GM12878 (cell line): ENCODE measurements around the gene GRIPAP1.

Source experiments
- BCL11A ChIP-seq: IDR thresholded peaks from 2 replicates; pipeline ENCODE4 v1.6.1; 2011; ENCODE audit warnings: low read depth, low read length
- BHLHE40 ChIP-seq, 2 experiments: fragments of 450-650 bp in 1 of 2; IDR thresholded peaks; 2 replicates each; pipeline ENCODE4 v1.6.1; 2011 to 2017; ENCODE audit warnings: low read depth in 2 of 2, borderline replicate concordance in 1 of 2, improper control_type of control experiment in 1 of 2, low read length in 1 of 2, mild to moderate bottlenecking in 1 of 2
- CTCF ChIP-seq, 3 experiments: IDR thresholded peaks in 2 of 3; conservative IDR thresholded peaks in 1 of 3; 2 replicates each; pipeline ENCODE4 v1.5.1; 2011; ENCODE audit warnings: low read depth in 3 of 3, low read length in 3 of 3, mild to moderate bottlenecking in 3 of 3, control low read depth in 2 of 3, moderate library complexity in 2 of 3, inconsistent platforms in 1 of 3, mixed read lengths in 1 of 3; ENCODE audit not compliant: control insufficient read depth in 2 of 3, insufficient read depth in 1 of 3; ENCODE audit errors: extremely low read depth in 1 of 3
- EGR1 ChIP-seq, 2 experiments: IDR thresholded peaks; 1 replicate in 1 of 2; 2 replicates in 1 of 2; pipeline ENCODE4 v1.6.1; 2011 to 2012; ENCODE audit warnings: low read depth in 2 of 2, low read length in 2 of 2, borderline replicate concordance in 1 of 2, mild to moderate bottlenecking in 1 of 2, moderate library complexity in 1 of 2
- MAX ChIP-seq: IDR thresholded peaks from 2 replicates; pipeline ENCODE4 v1.6.1; 2012; ENCODE audit warnings: low read depth, low read length, improper control_type of control experiment
- NR2C2 ChIP-seq: IDR thresholded peaks from 2 replicates; pipeline ENCODE4 v1.6.1; 2011; ENCODE audit warnings: borderline replicate concordance, low read depth; ENCODE audit not compliant: control insufficient read depth, insufficient read length
- POLR2AphosphoS5 ChIP-seq: IDR thresholded peaks from 2 replicates; pipeline ENCODE4 v1.6.1; 2011; ENCODE audit warnings: mild to moderate bottlenecking, low read length, inconsistent platforms
- SMC3 ChIP-seq: IDR thresholded peaks from 2 replicates; pipeline ENCODE4 v1.6.1; 2011; ENCODE audit warnings: low read length, improper control_type of control experiment, borderline replicate concordance
- TCF3 ChIP-seq: IDR thresholded peaks from 2 replicates; pipeline ENCODE4 v1.6.1; 2012; ENCODE audit warnings: low read depth, mild to moderate bottlenecking, low read length, borderline replicate concordance; ENCODE audit not compliant: insufficient read depth
- ZNF592 ChIP-seq: fragments of 450-650 bp; IDR thresholded peaks from 2 replicates; pipeline ENCODE4 v1.6.1; 2017; ENCODE audit warnings: mild to moderate bottlenecking, moderate library complexity

- TF ChIP-seq SMC3 (no peak), NR2C2 (no peak), EGR1 (IDR thresholded peaks at IDR 0.05; ENCODE audit: borderline replicate concordance in 1 of 2, low read depth in 2 of 2, low read length in 2 of 2) (no peak), TCF3 (no peak), CTCF (IDR thresholded peaks at IDR 0.05 in 2 of 3, conservative IDR thresholded peaks at IDR 0.05 in 1 of 3; ENCODE audit: control insufficient read depth in 2 of 3, extremely low read depth in 1 of 3, insufficient read depth in 1 of 3, low read depth in 3 of 3, low read length in 3 of 3) (no peak), POLR2AphosphoS5 (no peak), BHLHE40 (IDR thresholded peaks at IDR 0.05; ENCODE audit: borderline replicate concordance in 1 of 2, low read depth in 2 of 2, low read length in 1 of 2) (no peak), ZNF592 (no peak), BCL11A (no peak), MAX (no peak)
Observed at GRCh38 chrX:49037883-49038475, 35.9 kb upstream of the GRIPAP1 start.
